Measurements from ENCODE around the gene CASTOR2.
"Not testable (repeated sequence)": the region's sequence is repeated elsewhere in the genome, so short reads cannot be mapped to it uniquely, and the experiment has no call there.

Gene CASTOR2

DNA sequence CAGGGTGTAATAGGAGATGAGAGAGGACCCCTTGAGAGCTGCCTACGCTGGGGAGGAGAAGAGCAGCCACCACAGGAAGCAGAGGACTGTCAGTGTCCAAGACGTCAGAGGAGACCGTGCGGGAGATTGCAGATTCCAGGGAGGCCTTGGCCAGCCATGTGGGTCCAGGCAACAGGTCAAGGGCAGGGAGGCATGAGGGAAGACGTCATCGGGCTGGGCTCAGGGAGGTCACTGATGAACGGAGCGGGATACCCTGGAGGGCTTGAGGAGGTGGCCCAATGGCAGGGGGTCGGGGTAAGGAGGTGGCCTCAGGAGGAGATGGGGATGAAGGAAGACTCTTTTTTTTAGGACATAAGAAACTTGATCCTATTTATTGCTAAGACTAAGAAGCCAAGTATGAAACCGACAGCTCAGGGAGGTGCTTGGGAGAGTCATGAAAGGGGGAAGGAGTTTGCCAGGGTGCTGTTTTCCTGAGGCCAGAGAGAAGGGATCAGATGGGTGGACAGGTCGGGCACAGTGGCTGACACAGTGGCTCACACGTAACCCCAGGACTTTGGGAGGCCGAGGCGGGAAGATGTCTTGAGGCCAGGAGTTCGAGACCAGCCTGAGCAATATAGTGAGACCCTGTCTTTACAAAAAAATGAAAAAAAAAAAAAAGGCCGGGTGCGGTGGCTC, 30.5 kb downstream of the CASTOR2 start:
- H3K9me3 ChIP-seq (ENCODE audit: control insufficient read depth in 5 of 5, low read length in 5 of 5); H3K36me3 ChIP-seq (ENCODE audit: control insufficient read depth in 5 of 5, insufficient read depth in 5 of 5, low read length in 5 of 5); H3K4me3 ChIP-seq (ENCODE audit: low read depth in 1 of 5, low read length in 5 of 5); H3K27ac ChIP-seq (ENCODE audit: low read depth, low read length); H3K27me3 ChIP-seq (ENCODE audit: control insufficient read depth in 5 of 5, insufficient read depth in 4 of 5, low read length in 5 of 5); H3K9ac ChIP-seq (ENCODE audit: low read length in 5 of 5): not testable (repeated sequence)
- peaks cover 0 to 11% (median 6%) of the 10 kb centered on the region in 5 donors for H3K4me1 ChIP-seq (ENCODE audit: control insufficient read depth in 5 of 5, insufficient read depth in 5 of 5, low read length in 5 of 5)

DNA sequence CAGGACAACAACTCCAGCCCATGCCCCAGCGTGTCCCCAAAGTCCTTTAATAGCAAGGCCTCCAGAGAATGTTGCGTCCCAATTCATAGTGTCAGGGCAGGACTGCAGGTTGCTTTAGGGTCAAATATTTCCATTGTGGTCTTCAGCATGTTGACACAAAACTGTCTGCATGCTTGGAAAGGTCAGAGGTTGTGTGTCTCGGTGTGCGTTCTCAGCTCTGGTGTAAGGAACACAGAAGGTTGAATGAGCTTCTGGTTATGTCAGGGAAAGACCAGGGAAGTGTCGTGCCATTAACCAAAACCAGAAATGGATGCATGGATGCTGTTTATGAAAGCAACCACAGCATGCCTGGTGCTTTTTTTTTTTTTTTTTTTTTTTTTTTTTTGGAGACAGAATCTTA, 31.9 kb downstream of the CASTOR2 start:
- H3K27me3 ChIP-seq (ENCODE audit: control insufficient read depth in 5 of 5, insufficient read depth in 4 of 5, low read length in 5 of 5); H3K9ac ChIP-seq (ENCODE audit: low read length in 5 of 5); H3K9me3 ChIP-seq (ENCODE audit: control insufficient read depth in 5 of 5, low read length in 5 of 5); H3K36me3 ChIP-seq (ENCODE audit: control insufficient read depth in 5 of 5, insufficient read depth in 5 of 5, low read length in 5 of 5); H3K27ac ChIP-seq (ENCODE audit: low read depth, low read length); H3K4me3 ChIP-seq (ENCODE audit: low read depth in 1 of 5, low read length in 5 of 5): not testable (repeated sequence)
- peaks cover 0 to 11% (median 6%) of the 10 kb centered on the region in 5 donors for H3K4me1 ChIP-seq (ENCODE audit: control insufficient read depth in 5 of 5, insufficient read depth in 5 of 5, low read length in 5 of 5)

DNA sequence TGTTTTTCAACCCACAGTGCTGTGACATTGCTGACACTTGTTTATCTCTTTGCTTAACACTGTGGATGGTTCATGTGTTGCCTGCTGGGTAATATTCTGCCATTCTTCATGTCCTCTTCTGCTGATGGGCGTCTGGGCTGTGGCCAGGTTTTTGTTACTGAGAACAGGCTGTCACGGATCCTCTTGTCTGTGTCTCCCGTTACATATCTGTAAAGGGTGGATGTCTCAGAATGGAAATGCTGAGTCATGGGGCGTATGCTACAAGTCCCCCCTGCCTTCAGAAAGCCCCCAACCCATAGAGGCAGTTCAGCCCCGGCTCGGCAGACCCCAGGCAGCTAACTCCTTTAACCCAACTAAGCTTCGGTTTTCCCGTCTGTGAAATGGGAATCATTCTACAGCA, 33.3 kb downstream of the CASTOR2 start:
- not testable (repeated sequence) for H3K4me3 ChIP-seq (ENCODE audit: low read depth in 1 of 5, low read length in 5 of 5); H3K9ac ChIP-seq (ENCODE audit: low read length in 5 of 5); H3K36me3 ChIP-seq (ENCODE audit: control insufficient read depth in 5 of 5, insufficient read depth in 5 of 5, low read length in 5 of 5); H3K27me3 ChIP-seq (ENCODE audit: control insufficient read depth in 5 of 5, insufficient read depth in 4 of 5, low read length in 5 of 5); H3K27ac ChIP-seq (ENCODE audit: low read depth, low read length); H3K9me3 ChIP-seq (ENCODE audit: control insufficient read depth in 5 of 5, low read length in 5 of 5)
- H3K4me1 ChIP-seq (ENCODE audit: control insufficient read depth in 5 of 5, insufficient read depth in 5 of 5, low read length in 5 of 5): peaks cover 0 to 11% (median 6%) of the 10 kb centered on the region in 5 donors

DNA sequence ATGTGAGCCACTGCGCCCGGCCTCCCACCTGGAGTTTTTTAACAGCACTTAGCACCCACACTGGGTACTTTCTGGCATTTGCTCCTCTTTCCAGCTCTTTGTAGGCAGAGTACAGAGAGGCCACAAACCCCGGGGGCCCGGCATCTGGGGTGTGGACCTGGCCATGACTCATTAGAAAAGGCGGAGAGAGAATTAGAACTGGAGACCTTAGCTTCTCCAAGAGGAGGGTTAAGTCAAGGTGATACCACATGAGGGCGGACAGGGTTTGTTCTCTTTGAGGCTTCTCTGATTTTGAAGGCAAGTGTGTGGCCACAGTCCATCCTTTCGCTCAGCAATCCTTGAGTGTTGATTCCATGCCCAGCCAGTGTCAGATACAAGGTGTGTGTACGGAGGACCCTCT, 36.9 kb downstream of the CASTOR2 start:
- not testable (repeated sequence) for H3K27ac ChIP-seq (ENCODE audit: low read depth, low read length); H3K9me3 ChIP-seq (ENCODE audit: control insufficient read depth in 5 of 5, low read length in 5 of 5); H3K27me3 ChIP-seq (ENCODE audit: control insufficient read depth in 5 of 5, insufficient read depth in 4 of 5, low read length in 5 of 5); H3K4me3 ChIP-seq (ENCODE audit: low read depth in 1 of 5, low read length in 5 of 5); H3K4me1 ChIP-seq (ENCODE audit: control insufficient read depth in 5 of 5, insufficient read depth in 5 of 5, low read length in 5 of 5); H3K36me3 ChIP-seq (ENCODE audit: control insufficient read depth in 5 of 5, insufficient read depth in 5 of 5, low read length in 5 of 5); H3K9ac ChIP-seq (ENCODE audit: low read length in 5 of 5)

DNA sequence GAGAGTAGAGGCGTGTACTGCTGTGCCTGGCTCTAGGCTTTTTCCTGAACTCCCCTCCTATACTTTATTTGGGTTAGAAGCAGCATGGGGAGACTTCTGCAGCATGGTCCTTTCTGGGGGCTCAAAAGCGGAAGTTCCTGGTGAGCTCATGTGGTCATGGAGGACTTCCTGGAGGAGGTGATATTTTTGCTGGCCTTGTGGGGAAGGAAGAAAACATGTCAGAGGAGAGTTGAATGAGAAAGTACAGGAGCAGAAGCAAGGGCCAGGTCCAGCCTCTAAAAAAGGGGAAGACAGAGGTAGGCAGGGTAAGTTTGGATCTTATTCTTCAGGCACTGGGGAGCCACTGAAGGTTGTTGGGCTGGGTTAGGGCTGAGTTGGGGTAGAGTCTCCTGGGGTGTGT, 45.5 kb downstream of the CASTOR2 start:
- H3K36me3 ChIP-seq (ENCODE audit: control insufficient read depth in 5 of 5, insufficient read depth in 5 of 5, low read length in 5 of 5): peaks cover 0 to 6% (median 0%) of the 10 kb centered on the region in 5 donors
- no peak overlapping the region for H3K4me3 ChIP-seq (ENCODE audit: low read depth in 1 of 5, low read length in 5 of 5)
- no peaks in the 10 kb centered on the region for H3K4me1 ChIP-seq (ENCODE audit: control insufficient read depth in 5 of 5, insufficient read depth in 5 of 5, low read length in 5 of 5)
- H3K9ac ChIP-seq (ENCODE audit: low read length in 5 of 5): no peak overlapping the region
- no peak overlapping the region for H3K27ac ChIP-seq (ENCODE audit: low read depth, low read length)
- H3K27me3 ChIP-seq (ENCODE audit: control insufficient read depth in 5 of 5, insufficient read depth in 4 of 5, low read length in 5 of 5): no peaks in the 10 kb centered on the region
- no peaks in the 10 kb centered on the region for H3K9me3 ChIP-seq (ENCODE audit: control insufficient read depth in 5 of 5, low read length in 5 of 5)

DNA sequence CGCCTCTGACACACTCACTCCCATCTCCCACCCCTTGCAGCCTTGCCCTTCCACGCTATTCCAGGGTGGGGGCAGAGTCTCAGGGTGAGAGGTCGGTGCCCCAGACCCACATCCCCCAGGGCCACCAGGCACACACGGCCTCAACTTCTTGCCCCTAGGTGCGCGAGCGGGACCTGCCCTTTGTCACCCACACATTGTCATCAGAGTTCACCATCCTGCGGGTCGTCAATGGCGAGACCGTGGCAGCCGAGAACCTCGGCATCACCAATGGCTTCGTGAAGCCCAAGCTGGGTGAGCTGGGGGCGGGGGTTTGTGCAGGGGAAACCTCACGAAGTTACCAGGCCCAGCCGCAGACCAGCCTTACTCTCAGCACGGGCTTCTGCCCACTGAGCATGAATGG, 53.3 kb downstream of the CASTOR2 start:
- H3K36me3 ChIP-seq (ENCODE audit: control insufficient read depth in 5 of 5, insufficient read depth in 5 of 5, low read length in 5 of 5): peaks cover 0 to 37% (median 18%) of the 10 kb centered on the region in 5 donors
- H3K4me3 ChIP-seq (ENCODE audit: low read depth in 1 of 5, low read length in 5 of 5): no peak overlapping the region
- no peaks in the 10 kb centered on the region for H3K9me3 ChIP-seq (ENCODE audit: control insufficient read depth in 5 of 5, low read length in 5 of 5)
- no peaks in the 10 kb centered on the region for H3K4me1 ChIP-seq (ENCODE audit: control insufficient read depth in 5 of 5, insufficient read depth in 5 of 5, low read length in 5 of 5)
- no peak overlapping the region for H3K27ac ChIP-seq (ENCODE audit: low read depth, low read length)
- H3K9ac ChIP-seq (ENCODE audit: low read length in 5 of 5): no peak overlapping the region
- no peaks in the 10 kb centered on the region for H3K27me3 ChIP-seq (ENCODE audit: control insufficient read depth in 5 of 5, insufficient read depth in 4 of 5, low read length in 5 of 5)

DNA sequence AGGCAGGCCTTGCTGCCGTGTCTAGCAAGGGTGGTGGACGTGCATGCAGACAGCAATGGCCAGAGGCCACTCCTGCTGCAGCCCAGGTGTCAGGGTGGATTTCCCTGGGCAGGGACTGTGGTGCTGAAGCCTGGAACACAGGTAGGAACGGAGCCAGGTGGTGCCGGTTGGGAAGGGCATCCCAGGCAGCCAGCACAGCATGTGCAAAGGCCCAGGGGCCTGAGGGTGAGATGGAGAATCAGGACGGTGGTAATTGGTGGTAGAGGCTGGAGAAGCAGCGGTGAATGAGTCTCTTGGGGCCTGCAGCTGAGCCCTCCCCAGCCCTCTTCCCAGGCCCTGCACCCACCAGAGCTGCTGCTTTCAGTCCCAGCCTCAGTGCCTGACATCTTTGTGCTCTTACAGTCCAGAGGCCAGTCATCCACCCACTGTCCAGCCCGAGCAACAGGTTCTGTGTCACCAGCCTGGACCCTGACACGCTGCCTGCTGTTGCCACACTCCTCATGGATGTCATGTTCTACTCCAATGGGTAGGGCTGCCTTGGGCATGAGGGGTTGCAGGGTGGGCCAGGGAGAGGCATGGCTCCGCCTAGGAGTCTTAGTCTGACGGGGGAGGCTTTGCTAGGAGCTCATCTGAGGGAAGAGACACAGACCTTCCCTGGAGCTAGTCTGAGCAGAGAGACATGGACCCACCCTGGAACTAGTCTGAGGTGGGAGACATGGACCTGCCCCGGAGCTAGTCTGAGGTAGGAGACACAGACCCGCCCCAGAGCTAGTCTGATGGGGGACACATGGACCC, 54.3 kb downstream of the CASTOR2 start:
- Histone ChIP-seq H3K27ac (ENCODE audit: low read depth, low read length) (no peak overlapping the region), H3K36me3 (ENCODE audit: control insufficient read depth in 5 of 5, insufficient read depth in 5 of 5, low read length in 5 of 5) (peaks cover 0 to 37% (median 18%) of the 10 kb centered on the region in 5 donors), H3K4me3 (ENCODE audit: low read depth in 1 of 5, low read length in 5 of 5) (no peak overlapping the region)

DNA sequence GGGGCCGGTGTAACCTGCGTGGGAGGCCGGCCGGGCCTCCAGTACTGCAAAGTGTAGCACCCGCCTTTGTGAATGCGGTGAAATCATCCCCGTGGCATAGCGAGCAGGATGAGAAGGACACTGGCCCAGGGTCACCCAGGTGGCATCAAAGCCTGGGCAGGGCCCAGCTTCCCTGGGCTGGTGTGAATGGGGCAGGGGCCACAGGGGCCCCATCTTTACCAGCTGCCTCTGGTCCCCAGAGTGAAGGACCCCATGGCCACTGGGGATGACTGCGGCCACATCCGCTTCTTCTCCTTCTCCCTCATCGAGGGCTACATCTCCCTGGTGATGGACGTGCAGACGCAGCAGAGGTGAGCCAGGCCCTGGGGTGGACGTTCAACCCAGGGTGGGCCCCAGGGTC, 55.3 kb downstream of the CASTOR2 start:
- no peak overlapping the region for H3K9ac ChIP-seq (ENCODE audit: low read length in 5 of 5)
- H3K9me3 ChIP-seq (ENCODE audit: control insufficient read depth in 5 of 5, low read length in 5 of 5): no peaks in the 10 kb centered on the region
- H3K4me1 ChIP-seq (ENCODE audit: control insufficient read depth in 5 of 5, insufficient read depth in 5 of 5, low read length in 5 of 5): no peaks in the 10 kb centered on the region
- no peak overlapping the region for H3K4me3 ChIP-seq (ENCODE audit: low read depth in 1 of 5, low read length in 5 of 5)
- no peaks in the 10 kb centered on the region for H3K27me3 ChIP-seq (ENCODE audit: control insufficient read depth in 5 of 5, insufficient read depth in 4 of 5, low read length in 5 of 5)
- no peak overlapping the region for H3K27ac ChIP-seq (ENCODE audit: low read depth, low read length)
- H3K36me3 ChIP-seq (ENCODE audit: control insufficient read depth in 5 of 5, insufficient read depth in 5 of 5, low read length in 5 of 5): peaks cover 0 to 45% (median 21%) of the 10 kb centered on the region in 5 donors

More for the DNA sequence above, 54.3 kb downstream of the CASTOR2 start:
- Histone ChIP-seq H3K27me3 (ENCODE audit: control insufficient read depth in 5 of 5, insufficient read depth in 4 of 5, low read length in 5 of 5) (no peaks in the 10 kb centered on the region), H3K9ac (ENCODE audit: low read length in 5 of 5) (no peak overlapping the region), H3K4me1 (ENCODE audit: control insufficient read depth in 5 of 5, insufficient read depth in 5 of 5, low read length in 5 of 5) (no peaks in the 10 kb centered on the region), H3K9me3 (ENCODE audit: control insufficient read depth in 5 of 5, low read length in 5 of 5) (no peaks in the 10 kb centered on the region)

DNA sequence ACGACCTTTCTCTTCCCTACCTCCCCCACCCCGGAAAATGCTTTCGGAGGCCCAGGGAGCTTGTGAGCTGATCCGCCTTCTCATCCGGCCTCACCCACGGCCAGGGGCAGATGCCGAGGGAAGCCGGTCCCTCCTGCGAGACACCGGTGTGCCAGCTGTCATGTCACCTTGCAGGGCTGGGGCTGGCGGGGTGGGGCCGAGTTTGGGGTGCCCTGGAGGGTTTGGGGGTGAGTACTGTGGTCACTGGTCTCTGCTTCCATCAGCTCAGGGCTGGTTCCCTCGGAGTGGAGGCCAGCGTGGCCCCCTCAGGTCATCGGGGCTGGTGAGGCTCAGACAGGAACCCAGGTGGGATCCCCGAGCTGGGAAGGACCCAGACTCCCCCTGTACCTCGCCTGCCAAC, 60.4 kb downstream of the CASTOR2 start:
- Histone ChIP-seq H3K9ac (ENCODE audit: low read length in 5 of 5) (no peak overlapping the region), H3K27me3 (ENCODE audit: control insufficient read depth in 5 of 5, insufficient read depth in 4 of 5, low read length in 5 of 5) (no peaks in the 10 kb centered on the region), H3K36me3 (ENCODE audit: control insufficient read depth in 5 of 5, insufficient read depth in 5 of 5, low read length in 5 of 5) (peaks cover 0 to 27% (median 16%) of the 10 kb centered on the region in 5 donors), H3K4me1 (ENCODE audit: control insufficient read depth in 5 of 5, insufficient read depth in 5 of 5, low read length in 5 of 5) (no peaks in the 10 kb centered on the region), H3K4me3 (ENCODE audit: low read depth in 1 of 5, low read length in 5 of 5) (no peak overlapping the region), H3K9me3 (ENCODE audit: control insufficient read depth in 5 of 5, low read length in 5 of 5) (no peaks in the 10 kb centered on the region), H3K27ac (ENCODE audit: low read depth, low read length) (no peak overlapping the region)

DNA sequence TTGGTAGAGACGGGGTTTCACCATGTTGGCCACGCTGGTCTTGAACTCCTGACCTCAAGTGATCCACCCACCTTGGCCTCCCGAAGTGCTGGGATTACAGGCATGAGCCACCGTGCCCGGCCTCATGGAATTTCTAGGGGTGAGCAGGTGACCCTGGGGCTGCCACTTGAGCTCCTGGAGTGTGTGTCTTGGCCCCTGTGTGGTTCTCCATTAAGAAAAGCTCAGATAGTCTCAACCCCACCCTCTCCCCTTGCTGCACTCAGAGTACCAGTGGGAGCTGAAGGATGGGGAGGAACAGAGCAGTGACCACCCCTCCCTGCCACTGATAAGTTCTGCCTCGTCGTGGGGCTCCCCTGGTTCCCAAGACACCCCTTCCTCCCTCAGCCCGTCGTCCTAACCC, 63.8 kb downstream of the CASTOR2 start:
- Histone ChIP-seq H3K4me3 (ENCODE audit: low read depth in 1 of 5, low read length in 5 of 5) (no peak overlapping the region), H3K9me3 (ENCODE audit: control insufficient read depth in 5 of 5, low read length in 5 of 5) (peaks cover 0 to 5% (median 3%) of the 10 kb centered on the region in 5 donors), H3K27ac (ENCODE audit: low read depth, low read length) (no peak overlapping the region), H3K4me1 (ENCODE audit: control insufficient read depth in 5 of 5, insufficient read depth in 5 of 5, low read length in 5 of 5) (no peaks in the 10 kb centered on the region), H3K36me3 (ENCODE audit: control insufficient read depth in 5 of 5, insufficient read depth in 5 of 5, low read length in 5 of 5) (peaks cover 0 to 20% (median 14%) of the 10 kb centered on the region in 5 donors), H3K27me3 (ENCODE audit: control insufficient read depth in 5 of 5, insufficient read depth in 4 of 5, low read length in 5 of 5) (no peaks in the 10 kb centered on the region), H3K9ac (ENCODE audit: low read length in 5 of 5) (no peak overlapping the region)

Measured in subcutaneous abdominal adipose tissue (tissue), 5 donors.